NCI-H2029 treated with DMSO at 0.1 percent for 48 hours (cell line): ENCODE measurements around the gene PSMA6.
"Not testable (repeated sequence)": the region's sequence is repeated elsewhere in the genome, so short reads cannot be mapped to it uniquely, and the experiment has no call there.

Source experiments
- DNase-seq: peaks from one replicate; lab custom pipeline; 2025; lab: John Stamatoyannopoulos, UW

The PSMA6 gene

DNA sequence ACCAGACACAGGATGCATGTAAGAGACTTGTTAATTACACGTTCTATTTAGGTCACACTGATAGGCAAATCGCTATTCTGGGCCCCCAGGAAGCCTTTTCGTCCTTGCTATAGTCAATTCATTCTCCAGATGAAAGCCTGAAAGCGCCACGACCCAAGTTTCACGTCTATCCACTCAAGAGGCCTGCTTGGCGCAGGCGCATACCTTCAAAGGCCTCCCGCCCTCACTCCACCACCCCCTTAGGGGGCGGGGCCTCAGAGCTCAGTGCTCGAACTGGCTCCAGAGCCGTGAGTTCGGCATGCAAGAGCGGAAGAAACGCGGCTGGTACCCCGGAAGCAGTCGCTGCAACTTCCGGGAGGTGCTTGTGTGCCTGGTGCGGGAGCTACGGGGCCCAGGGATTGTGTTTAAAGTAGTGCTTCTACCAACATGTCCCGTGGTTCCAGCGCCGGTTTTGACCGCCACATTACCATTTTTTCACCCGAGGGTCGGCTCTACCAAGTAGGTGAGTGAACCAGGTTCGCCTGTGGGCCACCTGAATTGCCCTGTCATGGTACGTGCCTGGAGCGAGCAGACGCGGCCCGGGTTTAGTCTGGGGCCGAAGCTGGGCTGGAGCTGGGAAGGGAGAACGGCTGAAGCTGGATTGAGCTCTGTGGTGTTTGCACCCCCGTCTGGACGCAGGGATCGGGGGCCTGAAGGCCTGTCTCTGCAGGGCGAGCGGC lies at the start of gene PSMA6:
PSMA6 (plus strand) TSS at position 332 of the 719 bp plus-strand sequence; CDS start at position 427, 95 bp downstream.
- DNase-seq = peak; percentile 100

GRCh38 chr14:35242599-35243311 lies 49.4 kb upstream of the PSMA6 start:
- peak; percentile 72 for DNase-seq

DNA sequence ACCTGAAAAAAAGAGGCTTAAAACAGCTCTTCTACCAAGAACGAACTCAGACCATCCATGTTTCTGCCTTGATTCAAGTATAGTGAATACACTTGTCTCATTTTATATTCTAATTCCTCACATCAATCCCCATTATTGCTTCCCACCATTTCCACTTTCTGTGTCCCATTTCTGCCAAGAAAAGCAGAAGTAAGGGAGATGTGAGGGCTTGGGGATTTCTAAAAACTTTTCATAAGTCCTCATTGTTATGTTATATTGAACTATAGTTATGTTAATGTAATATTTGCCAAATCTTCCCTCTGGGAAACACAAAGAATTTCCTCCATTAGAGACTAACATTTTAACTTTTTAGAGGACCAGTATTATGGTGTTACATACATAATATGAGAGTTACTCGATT lies 48.2 kb upstream of the PSMA6 start:
- DNase-seq = no peak

GRCh38 chr14:35244542-35244941 lies 47.6 kb upstream of the PSMA6 start:
- DNase-seq = no peak

DNA sequence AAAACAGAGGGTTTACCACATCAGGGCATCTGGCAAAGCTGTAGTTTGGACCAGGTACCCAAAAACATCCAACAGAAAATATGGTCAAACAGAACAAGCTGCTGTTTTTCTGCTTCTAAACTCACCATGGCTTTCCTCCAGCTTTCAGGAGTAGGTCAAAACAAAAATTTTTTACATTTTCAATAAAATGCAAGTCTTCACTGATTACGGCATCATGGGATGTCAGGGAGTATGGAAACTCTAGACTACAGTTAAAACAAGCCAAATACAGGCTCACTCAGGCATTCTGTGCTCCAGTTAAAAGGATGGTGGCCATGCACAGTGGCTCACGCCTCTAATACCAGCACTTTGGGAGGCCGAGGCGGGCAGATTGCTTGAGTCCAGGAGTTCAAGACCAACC lies 47.1 kb upstream of the PSMA6 start:
- DNase-seq = no peak

DNA sequence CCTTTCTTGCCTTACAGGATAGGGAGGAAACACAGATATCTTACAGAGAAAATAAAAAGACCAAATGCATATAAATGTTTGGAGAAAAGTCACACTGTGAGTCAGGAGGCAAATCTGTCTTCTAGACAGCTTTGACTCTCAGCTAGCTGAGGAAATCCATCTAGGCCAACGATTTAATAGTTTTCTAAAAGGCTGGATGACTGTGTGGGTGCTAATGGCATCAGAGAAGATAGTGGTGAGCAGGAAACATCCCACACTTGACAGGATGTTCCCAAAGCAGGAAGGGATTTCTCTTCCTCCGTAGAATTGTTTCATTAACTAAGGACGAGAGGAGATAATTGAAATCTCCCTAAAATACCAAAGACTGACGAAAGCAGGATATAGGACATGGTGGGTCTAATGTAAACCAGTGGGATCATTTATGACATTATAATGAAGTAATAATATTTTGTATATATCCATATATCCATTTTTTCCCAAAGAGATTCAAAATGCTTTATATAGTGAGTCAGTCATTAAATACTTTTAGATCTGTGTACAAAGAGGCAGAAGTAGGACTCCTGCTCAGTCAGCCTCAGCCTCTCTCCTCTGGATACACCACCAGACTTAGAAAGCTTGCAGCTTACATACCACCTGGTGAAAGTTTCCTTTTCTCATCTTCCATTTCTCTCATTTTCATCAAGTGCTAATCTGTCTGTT lies 44.3 kb upstream of the PSMA6 start:
- DNase-seq = no peak

DNA sequence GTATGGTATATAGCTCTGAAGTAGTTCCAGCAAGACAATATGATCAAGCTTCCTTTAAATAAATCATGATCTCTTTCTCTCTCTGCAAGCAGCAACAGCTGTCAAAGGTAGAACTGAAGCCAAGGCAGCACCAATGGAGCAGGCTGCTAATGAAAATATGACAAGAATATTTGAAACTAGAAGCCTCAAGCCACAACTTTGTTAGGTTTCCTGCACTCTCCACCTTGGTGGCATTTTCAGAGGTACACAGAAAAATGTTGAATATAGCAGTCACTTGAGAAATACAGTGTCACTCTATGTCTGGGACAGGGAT lies 43.8 kb upstream of the PSMA6 start:
- no peak for DNase-seq

DNA sequence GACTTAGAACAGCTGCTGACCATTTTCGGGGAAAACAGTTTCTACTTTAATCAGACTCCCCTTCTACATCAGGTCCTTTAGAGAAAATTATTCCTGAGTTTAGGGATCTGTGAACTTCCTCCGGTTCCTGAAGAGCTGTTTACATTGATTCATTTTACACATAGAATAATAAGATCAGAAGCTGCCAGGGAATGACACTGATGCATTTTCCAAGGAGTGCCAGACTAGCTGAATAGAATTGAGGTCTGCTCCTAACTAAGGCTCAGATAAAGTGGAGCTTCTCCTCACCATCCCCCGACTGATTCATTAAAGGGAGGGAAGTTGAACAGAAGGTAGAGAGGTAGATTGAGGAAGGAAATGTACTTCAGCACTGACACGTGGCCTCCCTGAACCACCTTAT lies 41.9 kb upstream of the PSMA6 start:
- DNase-seq = no peak

GRCh38 chr14:35252451-35252868 lies 39.7 kb upstream of the PSMA6 start:
- no peak for DNase-seq

GRCh38 chr14:35253056-35253455 lies 39.1 kb upstream of the PSMA6 start:
- not testable (repeated sequence) for DNase-seq

DNA sequence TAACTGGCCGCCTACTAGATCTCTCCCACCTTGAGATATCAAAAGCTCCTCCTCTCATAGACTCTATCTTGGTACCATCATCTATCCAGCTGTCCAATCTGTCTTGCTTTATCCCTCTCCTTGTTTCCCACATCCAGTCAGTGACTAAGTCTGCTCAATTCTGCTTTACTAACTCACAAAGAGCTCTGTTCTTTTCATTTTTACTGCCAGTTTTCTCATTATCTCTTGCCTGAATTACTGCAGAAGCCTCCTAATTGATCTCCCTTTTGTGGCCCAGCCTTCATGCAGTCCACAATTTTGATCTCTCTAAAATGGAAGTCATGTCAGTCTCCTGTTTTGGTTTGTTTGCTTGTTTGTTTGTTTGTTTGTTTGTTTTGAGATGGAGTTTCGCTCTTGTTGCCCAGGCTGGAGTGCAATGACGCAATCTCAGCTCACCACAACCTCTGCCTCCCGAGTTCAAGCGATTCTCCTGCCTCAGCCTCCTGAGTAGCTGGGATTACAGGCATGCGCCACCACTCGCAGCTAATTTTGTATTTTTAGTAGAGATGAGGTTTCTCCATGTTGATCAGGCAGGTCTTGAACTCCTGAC lies 38.1 kb upstream of the PSMA6 start:
- DNase-seq = not testable (repeated sequence)

DNA sequence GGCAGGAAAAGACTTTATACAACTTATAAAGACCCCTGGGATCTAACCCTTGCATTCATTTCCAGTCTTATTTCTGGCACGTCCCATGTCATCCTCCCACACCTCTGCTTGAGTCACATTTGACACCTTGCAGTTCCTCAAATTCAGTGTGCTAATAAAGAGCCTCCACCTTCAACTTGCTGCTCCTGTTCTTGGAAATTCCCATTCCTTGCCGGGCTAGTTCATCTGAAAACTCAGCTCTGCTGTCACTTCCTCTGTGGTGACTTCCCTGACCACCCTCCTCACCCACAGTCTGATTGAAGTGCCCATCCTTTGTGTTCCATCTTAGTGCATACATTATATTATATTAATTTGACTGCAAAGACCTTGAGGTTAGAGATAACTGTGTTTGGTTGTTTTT lies 37.4 kb upstream of the PSMA6 start:
- DNase-seq = no peak

DNA sequence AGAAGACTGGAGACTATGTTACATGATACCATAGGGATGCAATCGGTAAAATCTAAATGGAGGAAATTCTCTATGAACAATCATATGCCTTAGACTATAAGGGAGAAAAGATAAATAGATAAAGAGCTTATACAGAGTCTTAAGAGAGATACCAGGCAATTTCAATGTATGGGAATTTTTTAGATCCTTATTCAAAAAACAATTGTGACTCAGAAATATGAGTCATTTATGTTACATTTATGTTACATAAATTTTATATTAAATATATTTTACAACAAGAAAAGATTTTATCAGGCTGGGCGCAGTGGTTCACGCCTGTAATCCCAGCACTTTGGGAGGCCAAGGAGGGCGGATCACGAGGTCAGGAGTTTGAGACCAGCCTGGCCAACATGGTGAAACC lies 36.5 kb upstream of the PSMA6 start:
- no peak for DNase-seq

- no peak for DNase-seq
Measured at GRCh38 chr14:35257809-35258208, 34.4 kb upstream of the PSMA6 start.

DNA sequence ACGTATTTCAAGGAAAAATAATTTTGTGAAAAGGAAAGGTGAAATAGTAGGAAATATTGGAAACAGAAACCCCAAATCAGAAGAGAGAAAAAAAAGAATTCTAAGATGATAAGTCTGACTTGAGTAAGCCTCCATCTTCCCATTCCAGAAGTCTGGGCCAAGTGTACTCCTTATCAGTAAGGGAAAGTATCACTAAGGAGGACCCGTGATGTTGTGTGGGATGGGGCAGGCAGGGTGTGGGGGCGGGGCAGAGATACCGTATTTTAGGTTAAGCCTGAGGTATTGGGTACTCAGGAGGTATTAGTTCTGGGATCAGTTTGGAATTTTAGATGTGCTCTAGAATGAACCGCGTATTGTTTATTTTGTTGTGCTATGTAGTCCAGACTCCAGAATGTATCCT lies 33.8 kb upstream of the PSMA6 start:
- no peak for DNase-seq

- DNase-seq = no peak
Measured at GRCh38 chr14:35261774-35262173, 30.4 kb upstream of the PSMA6 start.

- DNase-seq = no peak
Measured at GRCh38 chr14:35262436-35262835, 29.7 kb upstream of the PSMA6 start.

- no peak for DNase-seq
Measured at GRCh38 chr14:35268946-35269345, 23.2 kb upstream of the PSMA6 start.

GRCh38 chr14:35274805-35275204 lies 17.4 kb upstream of the PSMA6 start:
- no peak for DNase-seq

GRCh38 chr14:35277179-35277578 lies 15.0 kb upstream of the PSMA6 start:
- peak; percentile 100 for DNase-seq

- DNase-seq = no peak
Measured at GRCh38 chr14:35279369-35279768, 12.8 kb upstream of the PSMA6 start.

DNA sequence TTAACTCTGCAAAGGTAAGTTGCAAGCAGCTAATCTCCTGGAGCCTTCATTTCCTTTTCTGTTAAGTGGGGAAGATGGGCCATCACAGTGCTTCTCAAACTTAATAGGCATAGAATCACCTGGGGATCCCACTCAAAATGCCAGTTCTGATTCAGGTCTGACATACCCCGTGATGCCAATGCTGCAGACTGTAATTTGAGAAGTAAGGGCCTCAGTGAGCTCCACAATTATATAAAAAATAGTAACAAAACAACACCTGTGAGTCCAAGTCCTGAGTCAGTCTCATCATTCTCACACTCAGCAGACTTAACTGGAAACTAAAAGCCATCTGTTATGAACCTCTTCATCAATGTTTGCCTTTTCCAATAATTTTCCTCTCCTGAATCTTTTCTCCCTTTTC lies 10.8 kb upstream of the PSMA6 start:
- no peak for DNase-seq

DNA sequence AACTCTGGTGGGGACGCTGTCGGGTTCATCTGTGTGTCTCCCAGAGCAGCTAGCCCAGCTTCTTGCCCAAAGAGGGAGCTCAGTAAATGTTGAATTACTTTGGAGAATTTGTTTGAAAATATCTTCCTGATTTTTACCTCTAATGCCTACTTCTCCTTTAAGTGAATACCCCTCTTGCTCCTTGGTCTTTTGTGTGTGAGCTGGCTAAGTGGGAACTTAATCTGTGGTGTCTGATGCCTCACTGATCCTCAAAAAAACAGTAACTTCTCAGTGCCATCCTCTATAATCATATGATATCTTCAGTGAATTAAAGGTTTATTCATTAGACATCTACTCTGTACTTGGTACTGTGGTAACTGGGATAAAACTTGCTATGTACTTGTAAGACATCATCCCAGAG lies 7.7 kb upstream of the PSMA6 start:
- no peak for DNase-seq
